Gastrocnemius medialis (tissue), 4 donors: ENCODE results near the gene CHCT1. TPM values are rescaled to one million over a fixed set of nuclear protein-coding genes. Genes with fewer than 3 reads are reported as not detected.
"Not testable (repeated sequence)": the region's sequence is repeated elsewhere in the genome, so short reads cannot be mapped to it uniquely, and the experiment has no call there.

Experiments used
- ATAC-seq, 2 donors: fragments of 150-250 bp; one replicate each; pipeline ENCODE4 v1.9.1; 2016
- DNase-seq, 2 donors: peaks; one replicate each; pipeline ENCODE4 v3.0.0-alpha.2; 2019
- H3K27ac ChIP-seq, 4 donors: fragments of 200-600 bp; sonication (generic); 1 replicate in 1 of 4; 2 replicates in 3 of 4; pipeline ENCODE4 v1.5.1; 2016 to 2018; ENCODE audit warnings: mild to moderate bottlenecking in 2 of 4, moderate library complexity in 1 of 4
- H3K27me3 ChIP-seq, 3 donors: fragments of 200-600 bp; sonication (generic) in 2 of 3; 1 replicate in 1 of 3; 2 replicates in 2 of 3; pipeline versions ENCODE4 v1.5.1 to v1.6.0; 2016 to 2019; ENCODE audit warnings: mild to moderate bottlenecking in 1 of 3, moderate library complexity in 1 of 3
- H3K36me3 ChIP-seq, 2 donors: fragments of 200-600 bp; sonication (generic) in 1 of 2; one replicate each; pipeline ENCODE4 v1.5.1; 2017 to 2018
- H3K4me1 ChIP-seq, 2 donors: fragments of 200-600 bp; sonication (generic) in 1 of 2; one replicate each; pipeline ENCODE4 v1.5.1; 2016 to 2017; ENCODE audit warnings: mild to moderate bottlenecking in 2 of 2
- H3K4me3 ChIP-seq, 4 donors: fragments of 200-600 bp; sonication (generic) in 3 of 4; 1 replicate in 1 of 4; 2 replicates in 3 of 4; pipeline ENCODE4 v1.5.1; 2016 to 2019; ENCODE audit warnings: mild to moderate bottlenecking in 2 of 4
- H3K9me3 ChIP-seq, 3 donors: fragments of 200-600 bp; sonication (generic) in 2 of 3; 1 replicate in 1 of 3; 2 replicates in 2 of 3; pipeline ENCODE4 v1.5.1; 2016 to 2019
- CTCF ChIP-seq, 5 experiments: fragments of 450-650 bp in 3 of 5; fragments of 200-600 bp in 2 of 5; sonication (generic) in 2 of 5; IDR thresholded peaks in 4 of 5; conservative IDR thresholded peaks in 1 of 5; 1 replicate in 4 of 5; 2 replicates in 1 of 5; pipeline ENCODE4 v1.5.1; 2016 to 2019; ENCODE audit warnings: antibody characterized with exemption in 5 of 5, mild to moderate bottlenecking in 3 of 5, moderate library complexity in 3 of 5
- POLR2A ChIP-seq, 2 donors: fragments of 450-650 bp; IDR thresholded peaks; one replicate each; pipeline ENCODE4 v1.6.1; 2017; ENCODE audit warnings: antibody characterized with exemption in 2 of 2, mild to moderate bottlenecking in 2 of 2, moderate library complexity in 2 of 2
- in situ Hi-C, 4 donors: fragments of 200-750 bp; cut with MboI; loops; one replicate each; pipeline versions ENCODE4 v1.15.0 to v1.8.0; 2017; ENCODE audit warnings: low sequenced_read_pairs in 4 of 4
- intact Hi-C: fragments of 100-400 bp; cut with DNase I; formaldehyde crosslinking; loops from one replicate; pipeline ENCODE4 v1.15.1; 2023; ENCODE audit warnings: low total_unique reads
- total RNA-seq, 4 donors: library from RNA; depleted of rRNA; stranded (reverse); fragments of >200 nt; gene quantifications; one replicate each; pipeline versions ENCODE4 v1.1.0 to v1.2.3, GENCODE V29; 2016

CHCT1 gene
- total RNA-seq, 4 donors from 2014 or later, result not detected

- ATAC-seq (no peak), DNase-seq (no peak)
- TF ChIP-seq POLR2A (IDR thresholded peaks at IDR 0.05) (no peak), CTCF (IDR thresholded peaks at IDR 0.05 in 4 of 5, conservative IDR thresholded peaks at IDR 0.05 in 1 of 5) (no peak)
- intact Hi-C loops, result no loop called here
- H3K4me1 ChIP-seq, result peaks cover 74 to 76% of the 10 kb centered on the region in 2 donors
- no peak overlapping the region for H3K27ac ChIP-seq
- H3K27me3 ChIP-seq, result no peaks in the 10 kb centered on the region
- no peaks in the 10 kb centered on the region for H3K9me3 ChIP-seq
- H3K36me3 ChIP-seq, result no peaks in the 10 kb centered on the region
- H3K4me3 ChIP-seq, result no peak overlapping the region
- in situ Hi-C loops, result no loop called here
Observed at GRCh38 chr17:60383379-60383778, 38.9 kb upstream of the CHCT1 start.

GRCh38 chr17:60384921-60385320 is 37.4 kb upstream of the CHCT1 start:
- Histone ChIP-seq H3K4me1 (peaks cover 76 to 78% of the 10 kb centered on the region in 2 donors), H3K27ac (peak overlapping the region in 2 of 4 donors; percentile 39 to 57)
- ATAC-seq, intact Hi-C loops, H3K9me3 ChIP-seq, H3K27me3 ChIP-seq, H3K4me3 ChIP-seq, DNase-seq, in situ Hi-C loops, H3K36me3 ChIP-seq: not testable (repeated sequence)

- H3K36me3 ChIP-seq, result no peaks in the 10 kb centered on the region
- no peak for ATAC-seq
- in situ Hi-C loops, result no loop called here
- no peaks in the 10 kb centered on the region for H3K9me3 ChIP-seq
- TF ChIP-seq POLR2A (IDR thresholded peaks at IDR 0.05) (no peak), CTCF (IDR thresholded peaks at IDR 0.05 in 4 of 5, conservative IDR thresholded peaks at IDR 0.05 in 1 of 5) (no peak)
- DNase-seq, result no peak
- peak overlapping the region; percentile 26 to 57 (median 34) for H3K27ac ChIP-seq
- H3K4me3 ChIP-seq, result no peak overlapping the region
- H3K4me1 ChIP-seq, result peaks cover 84% of the 10 kb centered on the region in 2 donors
- intact Hi-C loops, result no loop called here
- no peaks in the 10 kb centered on the region for H3K27me3 ChIP-seq
Observed at GRCh38 chr17:60386147-60387058, 35.9 kb upstream of the CHCT1 start.

- Histone ChIP-seq H3K27me3 (no peaks in the 10 kb centered on the region), H3K27ac (no peak overlapping the region), H3K9me3 (no peaks in the 10 kb centered on the region), H3K4me3 (no peak overlapping the region), H3K4me1 (peaks cover 73 to 79% of the 10 kb centered on the region in 2 donors), H3K36me3 (no peaks in the 10 kb centered on the region)
- DNase-seq (no peak), ATAC-seq (no peak)
- intact Hi-C loops (no loop called here), in situ Hi-C loops (no loop called here)
- TF ChIP-seq CTCF (IDR thresholded peaks at IDR 0.05 in 4 of 5, conservative IDR thresholded peaks at IDR 0.05 in 1 of 5), result no peak
- no peak for TF ChIP-seq POLR2A (IDR thresholded peaks at IDR 0.05)
Observed at GRCh38 chr17:60387666-60388065, 34.6 kb upstream of the CHCT1 start.

GRCh38 chr17:60388742-60389141 is 33.5 kb upstream of the CHCT1 start:
- TF ChIP-seq POLR2A (IDR thresholded peaks at IDR 0.05) (no peak), CTCF (IDR thresholded peaks at IDR 0.05 in 4 of 5, conservative IDR thresholded peaks at IDR 0.05 in 1 of 5) (no peak)
- peak overlapping the region; percentile 18 to 99 (median 97) for H3K27ac ChIP-seq
- in situ Hi-C loops, result no loop called here
- H3K4me3 ChIP-seq, result no peak overlapping the region
- intact Hi-C loops, result no loop called here
- peaks cover 71 to 75% of the 10 kb centered on the region in 2 donors for H3K4me1 ChIP-seq
- DNase-seq (no peak), ATAC-seq (no peak)
- no peaks in the 10 kb centered on the region for H3K27me3 ChIP-seq
- no peaks in the 10 kb centered on the region for H3K9me3 ChIP-seq
- no peaks in the 10 kb centered on the region for H3K36me3 ChIP-seq
